Mammary epithelial cell (primary cell): Measurements from ENCODE around the gene EOMES.

Experiments used
- EZH2 ChIP-seq: IDR thresholded peaks from 2 replicates; pipeline ENCODE4 v1.6.1; 2012; ENCODE audit warnings: low read length, inconsistent platforms, borderline replicate concordance
- TF ChIP-seq, protein P1 (sequence below), 2 donors: IDR thresholded peaks in 1 of 2; conservative IDR thresholded peaks in 1 of 2; 2 replicates each; pipeline ENCODE4 v1.5.1; 2011 to 2012; ENCODE audit warnings: inconsistent platforms in 2 of 2, low read length in 2 of 2, mild to moderate bottlenecking in 2 of 2, control low read depth in 1 of 2, low read depth in 1 of 2; ENCODE audit not compliant: insufficient read depth in 1 of 2; ENCODE audit errors: extremely low read depth in 1 of 2

DNA sequence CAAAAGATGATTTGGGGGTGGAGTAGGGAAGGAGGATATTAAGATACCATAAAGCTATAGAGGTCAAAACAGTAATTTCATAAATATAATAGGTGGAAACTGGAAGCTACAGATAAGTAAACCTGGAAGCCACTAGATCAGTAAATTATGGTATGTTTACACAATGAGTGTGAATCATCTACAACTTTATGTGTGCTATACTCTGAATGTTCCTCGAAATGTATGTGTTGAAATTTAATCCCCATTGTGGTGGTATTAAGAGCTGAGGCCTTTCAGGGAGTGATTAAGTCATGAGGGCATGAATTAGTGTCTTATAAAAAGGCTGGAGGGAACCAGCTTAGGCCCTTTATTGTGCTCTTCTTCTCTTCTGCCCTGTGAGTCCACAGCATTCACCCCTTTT is 25.2 kb downstream of the EOMES start:
- TF ChIP-seq, protein P1, sequence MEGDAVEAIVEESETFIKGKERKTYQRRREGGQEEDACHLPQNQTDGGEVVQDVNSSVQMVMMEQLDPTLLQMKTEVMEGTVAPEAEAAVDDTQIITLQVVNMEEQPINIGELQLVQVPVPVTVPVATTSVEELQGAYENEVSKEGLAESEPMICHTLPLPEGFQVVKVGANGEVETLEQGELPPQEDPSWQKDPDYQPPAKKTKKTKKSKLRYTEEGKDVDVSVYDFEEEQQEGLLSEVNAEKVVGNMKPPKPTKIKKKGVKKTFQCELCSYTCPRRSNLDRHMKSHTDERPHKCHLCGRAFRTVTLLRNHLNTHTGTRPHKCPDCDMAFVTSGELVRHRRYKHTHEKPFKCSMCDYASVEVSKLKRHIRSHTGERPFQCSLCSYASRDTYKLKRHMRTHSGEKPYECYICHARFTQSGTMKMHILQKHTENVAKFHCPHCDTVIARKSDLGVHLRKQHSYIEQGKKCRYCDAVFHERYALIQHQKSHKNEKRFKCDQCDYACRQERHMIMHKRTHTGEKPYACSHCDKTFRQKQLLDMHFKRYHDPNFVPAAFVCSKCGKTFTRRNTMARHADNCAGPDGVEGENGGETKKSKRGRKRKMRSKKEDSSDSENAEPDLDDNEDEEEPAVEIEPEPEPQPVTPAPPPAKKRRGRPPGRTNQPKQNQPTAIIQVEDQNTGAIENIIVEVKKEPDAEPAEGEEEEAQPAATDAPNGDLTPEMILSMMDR (conservative IDR thresholded peaks at IDR 0.05 in 1 of 2, IDR thresholded peaks at IDR 0.05 in 1 of 2; ENCODE audit: extremely low read depth in 1 of 2, insufficient read depth in 1 of 2, low read depth in 1 of 2, low read length in 2 of 2), result no peak
- TF ChIP-seq EZH2, result no peak
